ENCODE results near the gene ATP1A2.
"Not testable (repeated sequence)": the region's sequence is repeated elsewhere in the genome, so short reads cannot be mapped to it uniquely, and the experiment has no call there.

The ATP1A2 gene

DNA sequence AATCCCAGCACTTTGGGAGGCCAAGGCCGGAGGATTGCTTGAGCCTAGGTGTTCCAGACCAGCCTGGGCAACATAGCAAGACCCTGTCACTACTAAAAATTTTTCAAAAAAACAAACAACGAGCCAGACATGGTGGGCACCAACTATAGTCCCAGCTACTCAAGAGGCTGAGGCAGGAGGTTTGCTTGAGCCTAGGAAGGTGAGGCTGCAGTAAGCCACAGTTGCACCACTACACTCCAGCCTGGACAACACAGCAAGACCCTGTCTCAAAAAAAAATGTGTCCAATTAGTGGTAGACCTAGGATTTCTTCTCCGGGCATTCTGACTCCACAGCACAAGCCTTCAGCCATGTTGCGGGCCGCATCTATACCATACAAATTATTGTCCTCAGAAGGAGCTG lies 10.4 kb upstream of the ATP1A2 start:
- ATAC-seq, result no peak
- no peak overlapping the region for H3K27ac Mint-ChIP-seq
- peaks cover 4% of the 10 kb centered on the region for H3K36me3 Mint-ChIP-seq

DNA sequence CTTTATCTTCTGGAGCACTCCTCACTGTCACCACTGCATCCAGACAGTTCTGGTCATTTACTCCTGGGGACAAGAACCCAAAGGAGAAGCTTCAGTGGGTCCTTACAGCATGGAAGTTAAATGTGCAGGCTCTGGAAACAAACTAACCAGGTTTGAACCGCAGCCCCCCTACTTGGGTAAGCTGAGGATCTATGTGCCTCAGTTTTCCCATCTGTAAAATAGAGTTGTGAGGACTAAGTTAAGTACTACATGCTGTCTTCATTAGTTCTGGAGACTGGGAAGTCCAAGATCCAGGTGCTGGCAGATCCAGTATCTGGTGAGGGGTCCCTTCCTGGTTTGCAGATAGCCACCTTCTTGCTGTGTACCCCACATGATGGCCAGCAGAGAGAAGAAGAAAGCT lies 8.0 kb upstream of the ATP1A2 start:
- DNase-seq (ENCODE audit: low spot score in 2 of 2) (no peak), ATAC-seq (no peak)
- H3K4me3 Mint-ChIP-seq, result no peak overlapping the region
- no peaks in the 10 kb centered on the region for H3K9me3 Mint-ChIP-seq
- H3K36me3 Mint-ChIP-seq, result peaks cover 4% of the 10 kb centered on the region
- H3K4me1 Mint-ChIP-seq, result peaks cover 12% of the 10 kb centered on the region
- H3K27ac Mint-ChIP-seq, result no peak overlapping the region

More for the DNA sequence above, 10.4 kb upstream of the ATP1A2 start:
- no peak overlapping the region for H3K4me3 Mint-ChIP-seq
- H3K9me3 Mint-ChIP-seq, result no peaks in the 10 kb centered on the region
- H3K4me1 Mint-ChIP-seq, result peaks cover 24% of the 10 kb centered on the region
- DNase-seq (ENCODE audit: low spot score in 2 of 2), result no peak

- no peaks in the 10 kb centered on the region for H3K36me3 Mint-ChIP-seq
- H3K4me1 Mint-ChIP-seq, result no peaks in the 10 kb centered on the region
- peak in 1 of 2 donors; percentile 63 for DNase-seq (ENCODE audit: low spot score in 2 of 2)
- H3K27ac Mint-ChIP-seq, result peak overlapping the region; percentile 81
- ATAC-seq, result peak; percentile 42
- no peaks in the 10 kb centered on the region for H3K9me3 Mint-ChIP-seq
- H3K4me3 Mint-ChIP-seq, result no peak overlapping the region
Observed at GRCh38 chr1:160108888-160109662, 6.5 kb upstream of the ATP1A2 start.

GRCh38 chr1:160109686-160110085 lies 5.9 kb upstream of the ATP1A2 start:
- ATAC-seq, result no peak
- no peak for DNase-seq (ENCODE audit: low spot score in 2 of 2)
- H3K36me3 Mint-ChIP-seq, result no peaks in the 10 kb centered on the region
- no peaks in the 10 kb centered on the region for H3K9me3 Mint-ChIP-seq
- no peak overlapping the region for H3K4me3 Mint-ChIP-seq
- H3K4me1 Mint-ChIP-seq, result no peaks in the 10 kb centered on the region
- no peak overlapping the region for H3K27ac Mint-ChIP-seq

- H3K36me3 Mint-ChIP-seq; H3K4me3 Mint-ChIP-seq; H3K4me1 Mint-ChIP-seq; H3K27ac Mint-ChIP-seq; H3K9me3 Mint-ChIP-seq; ATAC-seq; DNase-seq (ENCODE audit: low spot score in 2 of 2): not testable (repeated sequence)
Observed at GRCh38 chr1:160111462-160111861, 4.1 kb upstream of the ATP1A2 start.

GRCh38 chr1:160112357-160112756 lies 3.2 kb upstream of the ATP1A2 start:
- H3K4me3 Mint-ChIP-seq, result no peak overlapping the region
- H3K9me3 Mint-ChIP-seq, result no peaks in the 10 kb centered on the region
- H3K4me1 Mint-ChIP-seq, result no peaks in the 10 kb centered on the region
- ATAC-seq, result no peak
- DNase-seq (ENCODE audit: low spot score in 2 of 2), result no peak
- no peak overlapping the region for H3K27ac Mint-ChIP-seq
- H3K36me3 Mint-ChIP-seq, result no peaks in the 10 kb centered on the region

- Mint-ChIP-seq H3K27ac (no peak overlapping the region), H3K36me3 (no peaks in the 10 kb centered on the region), H3K4me3 (no peak overlapping the region), H3K4me1 (no peaks in the 10 kb centered on the region), H3K9me3 (no peaks in the 10 kb centered on the region)
- peak; percentile 6 for ATAC-seq
- no peak for DNase-seq (ENCODE audit: low spot score in 2 of 2)
Observed at GRCh38 chr1:160113407-160113806, 2.2 kb upstream of the ATP1A2 start.

GRCh38 chr1:160114085-160114484 lies 1.5 kb upstream of the ATP1A2 start:
- H3K27ac Mint-ChIP-seq, result no peak overlapping the region
- no peaks in the 10 kb centered on the region for H3K36me3 Mint-ChIP-seq
- no peaks in the 10 kb centered on the region for H3K9me3 Mint-ChIP-seq
- no peaks in the 10 kb centered on the region for H3K4me1 Mint-ChIP-seq
- ATAC-seq, result no peak
- no peak for DNase-seq (ENCODE audit: low spot score in 2 of 2)
- no peak overlapping the region for H3K4me3 Mint-ChIP-seq

- ATAC-seq, result no peak
- Mint-ChIP-seq H3K9me3 (no peaks in the 10 kb centered on the region), H3K4me1 (no peaks in the 10 kb centered on the region), H3K4me3 (no peak overlapping the region), H3K27ac (no peak overlapping the region), H3K36me3 (no peaks in the 10 kb centered on the region)
- DNase-seq (ENCODE audit: low spot score in 2 of 2), result no peak
Observed at GRCh38 chr1:160116283-160117147, 956 bp downstream of the ATP1A2 start.

DNA sequence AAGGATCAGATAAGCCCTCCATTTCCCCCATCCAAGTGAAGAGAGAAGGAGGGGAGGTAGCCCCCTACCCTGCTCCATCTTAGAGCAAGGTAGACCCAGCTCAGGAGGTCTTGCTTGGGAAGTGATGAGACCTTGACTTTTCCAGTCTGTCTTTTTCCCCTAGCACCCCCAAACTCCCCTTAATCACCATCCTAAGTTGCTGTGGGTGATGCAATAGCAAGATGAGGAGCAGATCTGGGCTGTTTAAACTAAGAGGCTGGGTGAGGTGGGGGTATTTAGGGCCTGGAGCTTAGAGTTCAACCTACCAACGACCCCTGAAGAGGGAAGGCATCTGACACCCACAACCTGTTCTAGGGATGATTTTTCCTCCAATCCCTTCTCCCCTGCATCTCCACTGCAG lies 1.7 kb downstream of the ATP1A2 start:
- Mint-ChIP-seq H3K4me1 (no peaks in the 10 kb centered on the region), H3K4me3 (no peak overlapping the region)

DNA sequence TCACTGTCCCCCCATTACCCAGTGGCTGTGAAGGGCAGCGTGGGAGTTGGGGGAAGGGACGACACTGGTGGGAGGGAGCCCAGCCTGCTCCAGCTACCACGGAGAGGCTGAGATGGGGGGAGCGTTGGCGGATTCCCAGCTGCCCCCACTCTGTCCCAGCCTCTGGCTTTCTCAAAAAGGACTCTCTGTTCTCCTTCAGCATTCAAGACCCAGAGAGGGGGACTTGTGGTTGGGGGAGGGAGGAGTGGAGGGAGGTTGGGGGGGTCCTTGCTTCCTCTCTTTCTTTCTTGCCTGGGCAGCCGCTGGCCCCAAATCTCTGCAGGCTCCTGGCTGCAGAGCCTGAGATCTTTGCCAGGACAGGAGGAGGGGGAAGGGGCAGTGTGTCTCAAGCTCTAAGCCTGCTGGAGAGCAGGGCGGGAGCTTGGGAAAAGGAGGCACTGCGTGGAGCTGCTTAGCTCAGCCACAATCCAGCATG lies 2.2 kb downstream of the ATP1A2 start:
- no peaks in the 10 kb centered on the region for H3K36me3 Mint-ChIP-seq
- no peak overlapping the region for H3K4me3 Mint-ChIP-seq
- no peak overlapping the region for H3K27ac Mint-ChIP-seq
- DNase-seq (ENCODE audit: low spot score in 2 of 2) (no peak), ATAC-seq (no peak)
- H3K9me3 Mint-ChIP-seq, result no peaks in the 10 kb centered on the region
- H3K4me1 Mint-ChIP-seq, result no peaks in the 10 kb centered on the region

More for the DNA sequence above, 1.7 kb downstream of the ATP1A2 start:
- DNase-seq (ENCODE audit: low spot score in 2 of 2) (no peak), ATAC-seq (no peak)
- Mint-ChIP-seq H3K9me3 (no peaks in the 10 kb centered on the region), H3K27ac (no peak overlapping the region), H3K36me3 (no peaks in the 10 kb centered on the region)

GRCh38 chr1:160118928-160119327 lies 3.4 kb downstream of the ATP1A2 start:
- Mint-ChIP-seq H3K27ac (no peak overlapping the region), H3K36me3 (no peaks in the 10 kb centered on the region), H3K4me1 (no peaks in the 10 kb centered on the region), H3K4me3 (no peak overlapping the region), H3K9me3 (no peaks in the 10 kb centered on the region)
- no peak for DNase-seq (ENCODE audit: low spot score in 2 of 2)
- no peak for ATAC-seq

GRCh38 chr1:160120797-160121196 lies 5.2 kb downstream of the ATP1A2 start:
- H3K27ac Mint-ChIP-seq, result peak overlapping the region; percentile 63

DNA sequence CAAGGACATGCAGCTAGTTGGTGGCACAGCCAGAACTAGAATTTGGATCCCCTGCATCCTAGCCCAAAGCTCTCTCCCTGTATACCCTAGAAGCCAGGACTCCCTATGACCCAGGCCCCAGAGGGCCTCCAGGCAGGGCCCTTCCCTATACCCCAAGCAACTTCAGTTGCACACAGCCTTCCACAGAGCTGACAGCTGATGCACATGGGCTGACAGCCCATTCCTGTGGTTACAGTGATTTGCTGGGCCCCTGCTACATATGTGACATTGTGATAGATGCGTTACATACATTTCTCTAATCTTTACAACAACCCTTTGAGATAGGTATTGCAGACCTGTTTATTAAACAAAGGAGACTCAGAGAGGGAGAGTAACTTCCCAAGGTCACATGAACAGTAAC lies 5.8 kb downstream of the ATP1A2 start:
- ATAC-seq, result no peak
- DNase-seq (ENCODE audit: low spot score in 2 of 2), result no peak
- H3K4me1 Mint-ChIP-seq, result no peaks in the 10 kb centered on the region
- no peaks in the 10 kb centered on the region for H3K36me3 Mint-ChIP-seq
- no peak overlapping the region for H3K4me3 Mint-ChIP-seq
- H3K9me3 Mint-ChIP-seq, result no peaks in the 10 kb centered on the region
- no peak overlapping the region for H3K27ac Mint-ChIP-seq

More at GRCh38 chr1:160120797-160121196, 5.2 kb downstream of the ATP1A2 start:
- no peak for ATAC-seq
- Mint-ChIP-seq H3K4me3 (no peak overlapping the region), H3K9me3 (no peaks in the 10 kb centered on the region), H3K4me1 (no peaks in the 10 kb centered on the region), H3K36me3 (no peaks in the 10 kb centered on the region)
- no peak for DNase-seq (ENCODE audit: low spot score in 2 of 2)

DNA sequence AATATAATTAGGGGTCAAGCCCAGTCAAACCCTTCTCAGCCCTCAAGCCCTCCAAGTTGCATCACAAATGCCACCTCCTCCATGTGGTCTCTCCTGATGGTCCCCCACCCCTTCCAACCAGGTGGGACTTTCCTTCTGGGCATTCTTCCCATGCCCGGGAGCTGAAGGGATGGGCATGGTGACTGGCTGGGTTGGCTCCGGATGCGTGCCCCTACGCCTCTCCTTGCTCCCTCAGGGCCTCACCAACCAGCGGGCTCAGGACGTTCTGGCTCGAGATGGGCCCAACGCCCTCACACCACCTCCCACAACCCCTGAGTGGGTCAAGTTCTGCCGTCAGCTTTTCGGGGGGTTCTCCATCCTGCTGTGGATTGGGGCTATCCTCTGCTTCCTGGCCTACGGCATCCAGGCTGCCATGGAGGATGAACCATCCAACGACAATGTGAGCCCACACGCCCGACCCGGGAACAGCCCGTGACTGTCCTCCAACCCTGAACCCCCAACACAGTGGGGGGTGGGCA lies 7.5 kb downstream of the ATP1A2 start:
- no peak overlapping the region for H3K4me3 Mint-ChIP-seq
- H3K27ac Mint-ChIP-seq, result no peak overlapping the region
- no peaks in the 10 kb centered on the region for H3K36me3 Mint-ChIP-seq
- no peaks in the 10 kb centered on the region for H3K9me3 Mint-ChIP-seq
- no peak for DNase-seq (ENCODE audit: low spot score in 2 of 2)
- no peaks in the 10 kb centered on the region for H3K4me1 Mint-ChIP-seq
- ATAC-seq, result no peak

All from stimulated activated effector memory CD8-positive, alpha-beta T cell treated with anti-CD3 and anti-CD28 coated beads, Interleukin-12 subunit alpha, Interleukin-12 subunit beta, amount 100 ng/mL, for 72 hours (primary cell).